B cell (primary cell): ENCODE data around the gene METTL21C.

Experiments
- CTCF ChIP-seq: fragments of 200-600 bp; IDR thresholded peaks from one replicate; pipeline ENCODE4 v1.8.0; 2022; ENCODE audit warnings: antibody characterized with exemption, mild to moderate bottlenecking
- EZH2 ChIP-seq: IDR thresholded peaks from 2 replicates; pipeline ENCODE4 v1.6.1; 2012; ENCODE audit warnings: borderline replicate concordance, low read depth, mild to moderate bottlenecking, moderate library complexity, low read length; ENCODE audit not compliant: insufficient read depth, poor library complexity, severe bottlenecking

- no peak for TF ChIP-seq EZH2
- no peak for TF ChIP-seq CTCF
Measured at GRCh38 chr13:102729560-102730270, 34.9 kb upstream of the METTL21C start.
